Neural cell (in vitro differentiated cells): ENCODE measurements around the gene PRICKLE2. TPM values are rescaled to one million over a fixed set of nuclear protein-coding genes. Genes with fewer than 3 reads are reported as not detected.

Experiments used
- H2AFZ ChIP-seq: fragments of 200-600, 300-800 bp; sonication (generic), shearing (Covaris generic); 2 replicates; pipeline ENCODE4 v1.6.0; 2014; ENCODE audit warnings: low read depth, mild to moderate bottlenecking, antibody characterized with exemption, low read length, moderate library complexity
- H3F3A ChIP-seq: fragments of 200-600 bp; shearing (Covaris generic); 2 replicates; pipeline ENCODE4 v1.6.1; 2016; ENCODE audit warnings: mild to moderate bottlenecking, moderate library complexity, mixed read lengths, antibody characterized with exemption, low read length; ENCODE audit not compliant: insufficient read depth, poor library complexity, severe bottlenecking
- H3K27ac ChIP-seq: fragments of 200-600, 300-800 bp; sonication (generic), shearing (Covaris generic); 2 replicates; pipeline ENCODE4 v1.5.1; 2014; ENCODE audit warnings: mild to moderate bottlenecking, low read length, moderate library complexity
- H3K27me3 ChIP-seq: fragments of 300-800, 200-600 bp; sonication (generic), shearing (Covaris generic); 2 replicates; pipeline ENCODE4 v1.6.0; 2014; ENCODE audit warnings: mild to moderate bottlenecking, low read depth, low read length, moderate library complexity; ENCODE audit not compliant: insufficient read depth
- H3K36me3 ChIP-seq: fragments of 300-800, 200-600 bp; sonication (generic), shearing (Covaris generic); 2 replicates; pipeline ENCODE4 v1.5.1; 2014; ENCODE audit warnings: mild to moderate bottlenecking, antibody characterized with exemption, low read length, moderate library complexity; ENCODE audit not compliant: insufficient read depth
- H3K4me2 ChIP-seq: fragments of 300-800, 200-600 bp; sonication (generic), shearing (Covaris generic); 2 replicates; pipeline ENCODE4 v1.6.0; 2014; ENCODE audit warnings: mild to moderate bottlenecking, low read length
- H3K4me3 ChIP-seq: fragments of 300-800, 200-600 bp; sonication (generic), shearing (Covaris generic); 2 replicates; pipeline ENCODE4 v1.5.1; 2014; ENCODE audit warnings: mild to moderate bottlenecking, low read length, moderate library complexity
- H3K79me2 ChIP-seq: fragments of 200-600 bp; shearing (Covaris generic); replicated peaks from 2 replicates; pipeline ENCODE4 v1.6.0; 2014; ENCODE audit warnings: mild to moderate bottlenecking, low read length, moderate library complexity; ENCODE audit not compliant: insufficient read depth
- H3K9ac ChIP-seq: fragments of 300-800, 200-600 bp; sonication (generic), shearing (Covaris generic); 2 replicates; pipeline ENCODE4 v1.6.1; 2016; ENCODE audit warnings: mild to moderate bottlenecking, low read length, mixed read lengths
- H3K9me2 ChIP-seq: fragments of 200-600 bp; shearing (Covaris generic); 2 replicates; pipeline ENCODE4 v1.6.1; 2016; ENCODE audit warnings: mild to moderate bottlenecking, low read length, mixed read lengths; ENCODE audit not compliant: insufficient read depth
- H3K9me3 ChIP-seq: fragments of 200-600, 300-800 bp; sonication (generic), shearing (Covaris generic); 2 replicates; pipeline ENCODE4 v1.6.1; 2016; ENCODE audit warnings: mild to moderate bottlenecking, mixed run types, low read length, moderate library complexity, mixed read lengths
- H4K20me1 ChIP-seq: fragments of 200-600 bp; shearing (Covaris generic); 2 replicates; pipeline ENCODE4 v1.6.1; 2016; ENCODE audit warnings: mild to moderate bottlenecking, mixed run types; ENCODE audit not compliant: insufficient read depth
- EP300 ChIP-seq: fragments of 450-650 bp; conservative IDR thresholded peaks from 2 replicates; pipeline ENCODE4 v1.6.1; 2014; ENCODE audit warnings: antibody characterized with exemption, mild to moderate bottlenecking, moderate library complexity; ENCODE audit not compliant: poor library complexity, severe bottlenecking
- EZH2 ChIP-seq: fragments of 200-600, 300-800 bp; shearing (Covaris generic), sonication (generic); IDR thresholded peaks from 2 replicates; pipeline ENCODE4 v1.6.1; 2014; ENCODE audit warnings: antibody characterized with exemption, low read length, borderline replicate concordance, mild to moderate bottlenecking; ENCODE audit not compliant: insufficient read depth, poor library complexity, severe bottlenecking
- MXI1 ChIP-seq: fragments of 450-650 bp; conservative IDR thresholded peaks from 2 replicates; pipeline ENCODE4 v1.6.1; 2014; ENCODE audit warnings: antibody characterized with exemption, mild to moderate bottlenecking; ENCODE audit not compliant: poor library complexity, severe bottlenecking
- POLR2AphosphoS5 ChIP-seq: IDR thresholded peaks from 2 replicates; pipeline ENCODE4 v1.6.1; 2012
- RAD21 ChIP-seq: fragments of 450-650 bp; conservative IDR thresholded peaks from 2 replicates; pipeline ENCODE4 v1.6.1; 2014; ENCODE audit warnings: antibody characterized with exemption, mild to moderate bottlenecking, moderate library complexity
- SMC3 ChIP-seq: fragments of 450-650 bp; conservative IDR thresholded peaks from 2 replicates; pipeline ENCODE4 v1.6.1; 2014; ENCODE audit warnings: antibody characterized with exemption, mild to moderate bottlenecking, moderate library complexity; ENCODE audit not compliant: poor library complexity
- TAF1 ChIP-seq: IDR thresholded peaks from 2 replicates; pipeline ENCODE4 v1.6.1; 2012; ENCODE audit warnings: low read depth
- polyA plus RNA-seq: library from polyadenylated mRNA; depleted of rRNA; stranded (reverse); fragments of >200 nt; gene quantifications from 2 replicates; pipeline ENCODE4 v1.2.3, GENCODE V29; 2014
- TF ChIP-seq, protein P1 (sequence below): fragments of 450-650 bp; IDR thresholded peaks from 2 replicates; pipeline ENCODE4 v1.5.1; 2014; ENCODE audit warnings: antibody characterized with exemption, mild to moderate bottlenecking, moderate library complexity; ENCODE audit not compliant: poor library complexity, severe bottlenecking
- TF ChIP-seq, protein P2 (sequence below): IDR thresholded peaks from 2 replicates; pipeline ENCODE4 v1.6.1; 2012; ENCODE audit warnings: borderline replicate concordance

The PRICKLE2 gene
- polyA plus RNA-seq, 1 donor from 2014 or later = 8.7 TPM

DNA sequence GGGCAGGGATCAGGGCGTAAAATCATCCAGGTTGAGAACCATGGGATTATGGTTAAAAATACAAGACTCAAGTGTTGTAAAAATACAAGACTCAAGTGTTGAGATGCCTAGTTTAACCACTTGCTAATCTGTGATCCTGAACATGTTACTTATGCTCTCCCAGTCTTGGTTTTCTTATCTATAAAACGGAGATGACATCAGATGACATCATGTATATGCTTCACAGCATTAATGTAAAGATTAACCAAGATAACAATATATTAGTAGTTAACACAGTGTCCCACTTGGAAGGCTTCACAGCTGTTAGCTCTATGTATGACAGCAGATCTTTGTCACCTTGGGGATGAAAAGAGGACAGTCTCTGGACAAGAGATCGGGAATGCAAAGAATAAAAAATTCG lies 96.2 kb downstream of the PRICKLE2 start:
- no peak overlapping the region for H3K4me2 ChIP-seq
- no peak overlapping the region for H3K9ac ChIP-seq
- H3F3A ChIP-seq = no peaks in the 10 kb centered on the region
- H3K4me3 ChIP-seq = no peak overlapping the region
- H3K36me3 ChIP-seq = no peaks in the 10 kb centered on the region
- no peaks in the 10 kb centered on the region for H3K79me2 ChIP-seq
- peaks cover 5% of the 10 kb centered on the region for H3K9me3 ChIP-seq
- H3K27me3 ChIP-seq = no peaks in the 10 kb centered on the region
- H3K9me2 ChIP-seq = no peaks in the 10 kb centered on the region
- TF ChIP-seq EZH2 (no peak), SMC3 (no peak), EP300 (no peak)
- H2AFZ ChIP-seq = no peak overlapping the region
- no peak overlapping the region for H3K27ac ChIP-seq
- H4K20me1 ChIP-seq = no peaks in the 10 kb centered on the region

DNA sequence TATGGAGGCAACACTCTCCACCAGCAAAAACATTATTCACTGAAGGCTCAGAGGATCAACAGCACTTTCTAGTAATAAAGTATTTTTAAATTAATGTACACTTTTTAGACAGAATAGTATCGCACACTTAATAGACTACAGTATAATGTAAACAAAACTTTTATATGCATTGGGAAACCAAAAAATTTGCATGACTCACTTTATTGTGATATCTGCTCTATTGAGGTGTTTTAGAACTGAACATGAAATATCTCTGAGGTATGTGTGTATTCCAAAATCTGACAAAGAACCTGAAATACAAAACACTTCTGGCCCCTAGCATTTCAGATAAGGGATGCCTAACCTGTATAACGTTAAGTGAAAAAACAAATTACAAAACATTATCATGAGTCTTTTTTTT lies 99.7 kb downstream of the PRICKLE2 start:
- Histone ChIP-seq H3K4me2 (no peak overlapping the region), H3K27me3 (no peaks in the 10 kb centered on the region), H3K9ac (no peak overlapping the region), H3K9me3 (peaks cover 6% of the 10 kb centered on the region), H2AFZ (no peak overlapping the region), H3K27ac (no peak overlapping the region), H3F3A (no peaks in the 10 kb centered on the region), H3K4me3 (no peak overlapping the region), H3K9me2 (no peaks in the 10 kb centered on the region), H3K36me3 (no peaks in the 10 kb centered on the region), H4K20me1 (no peaks in the 10 kb centered on the region), H3K79me2 (no peaks in the 10 kb centered on the region)
- TF ChIP-seq POLR2AphosphoS5 (no peak), MXI1 (no peak), TAF1 (no peak)

DNA sequence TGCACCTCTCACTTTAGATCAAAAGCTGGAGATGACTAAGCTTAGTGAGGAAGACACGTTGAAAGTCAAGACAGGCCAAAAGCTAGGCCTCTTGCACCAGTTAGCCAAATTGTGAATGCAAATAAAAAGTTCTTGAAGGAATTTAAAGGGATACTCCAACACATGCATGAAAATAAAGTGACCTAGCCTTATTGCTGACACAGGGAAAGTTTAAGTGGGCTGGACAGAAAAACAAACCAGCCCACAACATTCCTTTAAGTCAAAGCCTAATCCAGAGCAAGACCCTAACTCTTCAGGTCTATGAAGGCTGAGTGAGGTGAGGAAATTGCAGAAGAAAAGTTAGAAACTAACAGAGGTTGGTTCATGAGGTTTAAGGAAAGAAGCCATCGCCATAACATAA lies 101.3 kb downstream of the PRICKLE2 start:
- Histone ChIP-seq H3K4me3 (no peak overlapping the region), H3F3A (no peaks in the 10 kb centered on the region), H2AFZ (no peak overlapping the region), H3K9me2 (no peaks in the 10 kb centered on the region), H3K27ac (no peak overlapping the region), H3K27me3 (no peaks in the 10 kb centered on the region), H3K79me2 (no peaks in the 10 kb centered on the region), H3K4me2 (no peak overlapping the region), H3K36me3 (no peaks in the 10 kb centered on the region), H3K9me3 (peaks cover 6% of the 10 kb centered on the region), H4K20me1 (no peaks in the 10 kb centered on the region), H3K9ac (no peak overlapping the region)
- TF ChIP-seq EZH2 (no peak), SMC3 (no peak), RAD21 (no peak), EP300 (no peak), POLR2AphosphoS5 (no peak), TAF1 (no peak), MXI1 (no peak)
- TF ChIP-seq, protein P1, sequence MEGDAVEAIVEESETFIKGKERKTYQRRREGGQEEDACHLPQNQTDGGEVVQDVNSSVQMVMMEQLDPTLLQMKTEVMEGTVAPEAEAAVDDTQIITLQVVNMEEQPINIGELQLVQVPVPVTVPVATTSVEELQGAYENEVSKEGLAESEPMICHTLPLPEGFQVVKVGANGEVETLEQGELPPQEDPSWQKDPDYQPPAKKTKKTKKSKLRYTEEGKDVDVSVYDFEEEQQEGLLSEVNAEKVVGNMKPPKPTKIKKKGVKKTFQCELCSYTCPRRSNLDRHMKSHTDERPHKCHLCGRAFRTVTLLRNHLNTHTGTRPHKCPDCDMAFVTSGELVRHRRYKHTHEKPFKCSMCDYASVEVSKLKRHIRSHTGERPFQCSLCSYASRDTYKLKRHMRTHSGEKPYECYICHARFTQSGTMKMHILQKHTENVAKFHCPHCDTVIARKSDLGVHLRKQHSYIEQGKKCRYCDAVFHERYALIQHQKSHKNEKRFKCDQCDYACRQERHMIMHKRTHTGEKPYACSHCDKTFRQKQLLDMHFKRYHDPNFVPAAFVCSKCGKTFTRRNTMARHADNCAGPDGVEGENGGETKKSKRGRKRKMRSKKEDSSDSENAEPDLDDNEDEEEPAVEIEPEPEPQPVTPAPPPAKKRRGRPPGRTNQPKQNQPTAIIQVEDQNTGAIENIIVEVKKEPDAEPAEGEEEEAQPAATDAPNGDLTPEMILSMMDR = no peak
- TF ChIP-seq, protein P2, sequence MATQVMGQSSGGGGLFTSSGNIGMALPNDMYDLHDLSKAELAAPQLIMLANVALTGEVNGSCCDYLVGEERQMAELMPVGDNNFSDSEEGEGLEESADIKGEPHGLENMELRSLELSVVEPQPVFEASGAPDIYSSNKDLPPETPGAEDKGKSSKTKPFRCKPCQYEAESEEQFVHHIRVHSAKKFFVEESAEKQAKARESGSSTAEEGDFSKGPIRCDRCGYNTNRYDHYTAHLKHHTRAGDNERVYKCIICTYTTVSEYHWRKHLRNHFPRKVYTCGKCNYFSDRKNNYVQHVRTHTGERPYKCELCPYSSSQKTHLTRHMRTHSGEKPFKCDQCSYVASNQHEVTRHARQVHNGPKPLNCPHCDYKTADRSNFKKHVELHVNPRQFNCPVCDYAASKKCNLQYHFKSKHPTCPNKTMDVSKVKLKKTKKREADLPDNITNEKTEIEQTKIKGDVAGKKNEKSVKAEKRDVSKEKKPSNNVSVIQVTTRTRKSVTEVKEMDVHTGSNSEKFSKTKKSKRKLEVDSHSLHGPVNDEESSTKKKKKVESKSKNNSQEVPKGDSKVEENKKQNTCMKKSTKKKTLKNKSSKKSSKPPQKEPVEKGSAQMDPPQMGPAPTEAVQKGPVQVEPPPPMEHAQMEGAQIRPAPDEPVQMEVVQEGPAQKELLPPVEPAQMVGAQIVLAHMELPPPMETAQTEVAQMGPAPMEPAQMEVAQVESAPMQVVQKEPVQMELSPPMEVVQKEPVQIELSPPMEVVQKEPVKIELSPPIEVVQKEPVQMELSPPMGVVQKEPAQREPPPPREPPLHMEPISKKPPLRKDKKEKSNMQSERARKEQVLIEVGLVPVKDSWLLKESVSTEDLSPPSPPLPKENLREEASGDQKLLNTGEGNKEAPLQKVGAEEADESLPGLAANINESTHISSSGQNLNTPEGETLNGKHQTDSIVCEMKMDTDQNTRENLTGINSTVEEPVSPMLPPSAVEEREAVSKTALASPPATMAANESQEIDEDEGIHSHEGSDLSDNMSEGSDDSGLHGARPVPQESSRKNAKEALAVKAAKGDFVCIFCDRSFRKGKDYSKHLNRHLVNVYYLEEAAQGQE = no peak
